Putamen (tissue), 1 donor: ENCODE data around the gene ZNF746.
"Not testable (repeated sequence)": the region's sequence is repeated elsewhere in the genome, so short reads cannot be mapped to it uniquely, and the experiment has no call there.

ENCODE experiments used
- DNase-seq: peaks from one replicate; pipeline ENCODE4 v3.0.0-alpha.2; 2016; ENCODE audit warnings: low spot score

The ZNF746 gene

GRCh38 chr7:149459540-149460452 lies 37.8 kb downstream of the ZNF746 start:
- no peak for DNase-seq

DNA sequence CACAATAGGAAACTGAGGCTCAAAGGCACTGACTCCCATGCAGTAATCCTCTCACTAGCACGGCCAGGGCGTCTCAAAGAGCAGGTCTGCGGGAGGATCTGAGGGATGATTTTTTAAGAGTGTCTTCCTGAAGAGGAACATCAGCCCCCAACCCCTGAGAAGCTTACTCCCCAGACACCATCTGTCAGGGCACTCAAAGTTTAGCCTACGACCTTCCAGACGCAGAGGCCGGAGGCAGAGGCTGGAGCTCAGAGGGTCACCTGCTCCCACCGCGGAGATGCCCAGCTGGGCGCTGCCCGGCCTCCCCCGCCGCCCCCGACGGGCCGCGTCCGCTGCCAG lies 38.4 kb downstream of the ZNF746 start:
- no peak for DNase-seq

DNA sequence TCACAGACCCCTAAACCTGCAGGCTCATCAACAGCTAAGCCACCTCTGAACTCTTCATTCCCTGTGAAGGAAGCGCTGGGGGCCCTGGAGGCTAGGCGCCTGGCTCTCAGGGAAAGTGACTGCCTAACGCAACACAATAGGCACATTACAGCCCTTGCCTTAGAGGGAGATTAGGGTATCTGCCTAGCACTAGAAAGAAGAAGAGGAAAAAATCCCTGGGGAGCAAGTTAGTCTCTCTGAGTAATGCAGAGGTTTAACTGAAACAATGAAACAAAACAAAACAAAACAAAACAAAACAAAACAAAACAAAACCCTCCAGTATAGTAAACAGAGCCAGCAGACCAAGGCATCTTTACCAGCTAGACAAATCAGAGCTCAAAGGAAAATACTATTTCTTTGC lies 39.4 kb downstream of the ZNF746 start:
- no peak for DNase-seq

DNA sequence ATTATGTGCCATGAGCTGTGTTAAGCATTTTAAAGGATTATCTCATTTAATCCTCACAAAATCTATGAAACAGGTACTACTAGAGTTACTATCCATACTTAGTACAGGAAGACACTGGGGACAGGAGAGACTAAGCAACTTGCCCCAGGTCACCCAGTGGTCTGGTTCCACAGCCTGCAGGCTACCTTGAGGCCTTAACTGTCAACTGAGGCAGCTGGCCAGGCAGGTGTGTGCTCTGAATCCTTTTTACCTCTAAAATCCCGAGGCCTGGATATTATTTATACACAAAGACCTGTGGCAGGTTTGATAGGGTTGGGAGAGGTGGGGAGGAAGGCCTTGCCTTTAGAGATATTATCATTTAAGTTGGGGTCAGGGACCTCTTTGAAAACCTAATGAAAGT lies 39.8 kb downstream of the ZNF746 start:
- no peak for DNase-seq

DNA sequence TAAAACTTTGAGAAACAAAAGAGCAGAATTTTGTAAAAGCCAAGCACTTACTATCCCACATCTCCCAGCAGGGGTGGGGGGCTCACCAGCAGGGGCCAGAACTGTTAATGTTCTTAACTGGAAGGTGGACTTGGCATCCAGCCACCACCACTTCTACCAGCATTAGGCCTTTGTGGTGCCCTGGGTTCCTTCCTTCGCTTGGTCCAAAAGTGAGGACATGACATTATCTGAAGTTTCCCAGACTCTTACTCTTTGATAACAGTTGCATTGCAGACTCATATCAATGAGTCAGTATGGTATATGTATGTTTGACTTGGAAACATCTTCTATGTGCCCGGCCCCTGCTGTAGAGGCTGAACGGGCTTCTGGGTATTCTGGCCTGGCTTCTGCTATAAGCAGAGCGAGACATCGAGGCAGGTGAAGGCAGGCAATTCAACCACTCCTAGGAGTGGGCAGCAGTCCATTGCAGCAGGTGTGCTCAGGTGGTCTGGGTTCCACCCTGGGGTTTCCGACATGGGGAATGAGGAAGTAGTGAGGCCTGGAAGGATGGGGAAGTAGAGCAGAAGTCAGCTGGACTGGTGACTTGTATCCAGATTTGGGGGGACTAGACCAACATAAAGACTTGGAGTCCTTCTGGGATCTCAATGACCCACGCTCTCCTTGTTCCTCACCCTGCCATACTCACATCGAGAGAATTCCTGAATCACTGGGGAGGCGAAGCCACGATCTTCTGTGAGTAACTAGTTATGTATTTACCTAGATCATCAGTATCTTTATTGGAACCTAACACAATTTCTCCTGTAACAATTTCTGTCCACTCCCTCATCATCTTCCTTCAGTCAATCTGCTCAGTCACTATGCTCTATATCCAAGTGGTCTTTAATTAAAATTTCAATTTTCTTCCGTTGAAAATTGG lies 40.8 kb downstream of the ZNF746 start:
- no peak for DNase-seq

- no peak for DNase-seq
Observed at GRCh38 chr7:149455175-149455950, 42.2 kb downstream of the ZNF746 start.

DNA sequence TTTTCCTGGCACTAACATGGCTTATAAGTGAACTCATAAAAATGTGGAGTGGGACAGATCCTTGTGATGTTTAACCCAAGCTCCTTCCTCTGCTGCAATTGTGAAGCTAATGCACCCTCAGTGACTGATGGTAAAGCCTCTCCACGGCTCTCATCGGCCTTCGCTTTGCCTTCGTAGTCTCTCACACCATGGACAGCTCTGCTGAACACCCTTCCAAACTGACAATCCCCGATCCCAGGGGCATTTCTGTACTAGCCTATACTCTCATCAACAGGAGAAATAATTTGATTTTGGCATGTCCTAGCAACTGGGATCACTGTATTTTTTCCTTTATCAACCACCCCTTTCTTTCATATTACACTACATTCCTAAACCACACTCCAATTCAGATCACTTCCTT lies 42.9 kb downstream of the ZNF746 start:
- no peak for DNase-seq

DNA sequence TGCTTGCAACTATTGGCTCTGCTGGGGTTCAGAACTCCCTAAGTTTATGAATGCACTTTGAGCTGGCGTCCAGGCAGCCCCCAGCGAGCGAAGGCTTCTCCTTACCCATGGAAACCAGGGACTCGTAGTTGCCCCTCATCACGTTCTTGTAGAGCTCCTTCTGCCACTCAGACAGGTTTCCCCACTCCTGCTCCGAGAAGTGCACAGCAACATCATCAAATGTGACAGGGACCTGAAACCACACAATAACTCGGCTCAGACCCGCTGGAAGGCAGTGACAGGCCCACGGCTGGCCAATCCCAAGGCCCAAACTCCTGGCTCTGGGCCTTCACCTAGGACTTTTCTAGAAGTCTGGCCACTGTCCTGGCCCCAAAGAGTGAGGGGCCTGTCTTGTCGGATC lies 43.6 kb downstream of the ZNF746 start:
- DNase-seq: no peak

GRCh38 chr7:149450821-149451220 lies 46.8 kb downstream of the ZNF746 start:
- DNase-seq: no peak

DNA sequence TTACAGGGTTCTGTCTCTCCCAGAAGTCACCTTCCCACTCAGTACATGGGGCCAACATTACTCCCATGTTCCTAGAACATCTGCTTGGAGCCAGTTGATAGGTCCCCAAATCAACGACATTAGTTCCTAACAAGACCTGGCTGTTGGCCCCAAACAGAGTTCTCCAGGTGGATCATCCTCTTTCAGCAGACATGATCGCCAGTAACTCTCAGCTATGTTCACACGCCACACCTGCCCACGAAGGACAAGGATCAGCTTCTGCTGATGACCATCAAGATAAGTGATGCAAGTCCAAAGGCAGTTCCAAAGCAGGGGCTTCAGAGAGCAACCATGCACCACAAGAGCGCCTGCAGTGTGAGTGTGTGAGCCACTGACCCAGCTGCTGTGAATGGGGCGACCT lies 47.7 kb downstream of the ZNF746 start:
- DNase-seq: no peak

DNA sequence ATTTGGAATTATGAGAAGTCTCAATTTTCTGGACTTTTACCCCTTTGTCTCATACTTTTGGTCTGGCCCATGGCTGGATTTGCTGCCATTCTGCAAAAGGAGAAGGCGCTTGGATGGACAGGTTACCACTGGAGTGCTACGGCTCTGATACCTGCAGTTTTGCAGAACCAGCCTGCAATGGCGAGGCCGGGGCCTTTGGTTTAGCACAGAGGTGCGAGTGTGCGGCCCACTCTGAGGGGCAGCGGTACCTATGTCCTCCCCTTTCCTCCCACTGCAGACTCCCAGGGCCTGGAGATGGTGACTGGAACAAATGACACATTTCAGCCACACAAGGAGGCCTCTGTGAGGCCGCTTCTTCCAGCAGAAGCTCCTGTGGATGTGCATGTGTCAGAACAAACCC lies 48.6 kb downstream of the ZNF746 start:
- DNase-seq: no peak

GRCh38 chr7:149446026-149446425 lies 51.6 kb downstream of the ZNF746 start:
- not testable (repeated sequence) for DNase-seq

- DNase-seq: no peak
Observed at GRCh38 chr7:149444287-149444686, 53.3 kb downstream of the ZNF746 start.

- no peak for DNase-seq
Observed at GRCh38 chr7:149443523-149443922, 54.1 kb downstream of the ZNF746 start.

DNA sequence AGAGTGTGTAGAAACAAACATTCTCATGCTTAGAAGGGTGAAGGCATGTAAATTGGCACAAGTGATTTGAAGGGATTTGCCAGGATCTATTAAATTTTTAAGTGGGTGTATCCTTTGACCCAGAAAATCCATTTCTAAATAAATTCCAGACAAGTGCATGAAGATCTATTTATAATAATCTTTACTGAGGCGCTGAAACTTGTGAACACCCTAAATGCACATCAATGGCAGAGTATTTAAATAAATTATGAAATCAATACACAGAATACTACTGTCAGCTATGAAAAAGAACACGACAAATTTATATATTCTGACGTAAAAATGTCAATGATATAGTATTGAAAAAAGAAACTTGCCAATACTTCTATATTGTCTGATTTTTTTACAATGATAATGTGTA lies 54.7 kb downstream of the ZNF746 start:
- no peak for DNase-seq

- DNase-seq: no peak
Observed at GRCh38 chr7:149440222-149440621, 57.4 kb downstream of the ZNF746 start.

GRCh38 chr7:149436358-149436757 lies 61.3 kb downstream of the ZNF746 start:
- DNase-seq: no peak

- DNase-seq: no peak
Observed at GRCh38 chr7:149433124-149433523, 64.5 kb downstream of the ZNF746 start.

- no peak for DNase-seq
Observed at GRCh38 chr7:149432121-149432691, 65.4 kb downstream of the ZNF746 start.

GRCh38 chr7:149431486-149432120 lies 66.0 kb downstream of the ZNF746 start:
- DNase-seq: no peak

GRCh38 chr7:149430192-149430591 lies 67.4 kb downstream of the ZNF746 start:
- DNase-seq: no peak
